Measurements from ENCODE around the gene KCNK17. TPM values are rescaled to one million over a fixed set of nuclear protein-coding genes. Genes with fewer than 3 reads are reported as not detected.

KCNK17 gene, protein sequence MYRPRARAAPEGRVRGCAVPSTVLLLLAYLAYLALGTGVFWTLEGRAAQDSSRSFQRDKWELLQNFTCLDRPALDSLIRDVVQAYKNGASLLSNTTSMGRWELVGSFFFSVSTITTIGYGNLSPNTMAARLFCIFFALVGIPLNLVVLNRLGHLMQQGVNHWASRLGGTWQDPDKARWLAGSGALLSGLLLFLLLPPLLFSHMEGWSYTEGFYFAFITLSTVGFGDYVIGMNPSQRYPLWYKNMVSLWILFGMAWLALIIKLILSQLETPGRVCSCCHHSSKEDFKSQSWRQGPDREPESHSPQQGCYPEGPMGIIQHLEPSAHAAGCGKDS
- not detected for polyA plus RNA-seq (ENCODE audit: insufficient read length)
- long read RNA-seq, donor 1, result 0 reads
- long read RNA-seq, donor 2, result 0 reads
- long read RNA-seq, donor 3, result 0 reads
- long read RNA-seq, donor 4, result 0 reads
- long read RNA-seq, donor 5, result 0 reads
- long read RNA-seq, donor 6, result 0 reads
- long read RNA-seq, donor 7, result 0 reads
- long read RNA-seq, donor 8, result 0 reads

DNA sequence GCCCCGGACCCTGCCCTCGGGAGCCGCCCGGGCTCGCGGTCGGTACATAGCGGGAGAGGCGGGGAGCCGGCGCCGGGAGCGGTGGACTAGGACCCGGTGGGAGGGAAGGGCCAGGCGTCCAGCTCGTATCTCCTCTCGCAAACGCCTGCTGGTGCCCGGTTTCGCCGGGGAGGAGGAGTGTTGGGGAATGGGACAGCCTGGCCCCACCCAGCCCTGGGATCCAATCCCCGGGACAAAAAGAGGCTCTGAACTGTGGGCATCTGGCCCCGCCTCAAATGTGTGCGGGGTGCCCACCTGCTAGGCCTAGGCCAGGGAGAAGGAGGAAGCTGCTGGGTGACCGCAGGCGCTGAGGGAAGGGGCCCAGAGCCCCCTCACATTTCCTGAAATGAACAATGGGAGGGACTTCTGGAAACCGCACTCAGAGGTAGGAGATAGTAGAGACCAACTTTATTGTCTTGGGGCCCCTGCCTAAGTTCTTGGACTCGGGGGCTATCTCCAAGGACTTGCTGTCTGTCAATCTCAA is at the start of gene KCNK17:
Gene KCNK17, minus strand, starts transcription at position 147 of the 523 bp plus-strand sequence. Its CDS starts 99 bp downstream, at position 48.
- DNase-seq, result no peak

DNA sequence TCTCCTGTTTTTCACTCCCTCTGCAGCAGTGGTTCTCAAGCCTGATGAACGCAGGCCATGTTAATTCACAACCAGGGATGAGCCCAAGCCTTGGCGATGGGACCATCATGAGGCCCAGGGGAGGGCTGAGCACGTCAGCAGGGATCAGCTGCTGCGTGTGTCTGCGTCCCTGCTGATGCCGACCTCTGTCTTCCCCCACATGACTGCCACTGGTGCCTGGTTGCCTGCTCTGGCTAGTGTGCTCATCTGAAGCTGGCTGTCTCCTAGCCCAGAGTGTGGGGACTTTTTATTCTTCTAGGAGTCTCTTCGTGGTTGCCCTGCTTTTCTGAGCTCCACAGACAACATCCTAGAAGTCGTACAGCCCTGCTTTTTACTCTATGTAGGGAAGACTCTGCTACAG is 49.1 kb upstream of the KCNK17 start:
- DNase-seq, result no peak

DNA sequence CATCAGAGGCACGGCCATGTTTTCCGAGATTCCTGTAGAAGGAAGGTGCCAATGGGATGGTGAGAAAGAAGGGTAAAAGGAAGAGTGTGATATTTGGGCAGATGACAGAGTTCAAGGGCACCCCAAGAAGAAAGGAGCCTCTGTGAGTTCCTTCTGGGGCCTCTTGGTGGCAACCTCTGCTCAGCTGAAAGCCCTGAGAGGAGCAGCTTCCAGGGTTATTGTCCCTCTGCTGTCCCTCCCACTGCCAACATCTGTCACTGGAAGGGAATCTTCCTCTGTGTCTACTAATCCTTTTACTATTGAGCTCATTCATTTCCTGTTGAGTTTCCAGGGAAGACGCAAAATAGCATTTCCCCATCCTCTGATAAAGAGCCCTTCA is 48.3 kb upstream of the KCNK17 start:
- DNase-seq, result no peak

DNA sequence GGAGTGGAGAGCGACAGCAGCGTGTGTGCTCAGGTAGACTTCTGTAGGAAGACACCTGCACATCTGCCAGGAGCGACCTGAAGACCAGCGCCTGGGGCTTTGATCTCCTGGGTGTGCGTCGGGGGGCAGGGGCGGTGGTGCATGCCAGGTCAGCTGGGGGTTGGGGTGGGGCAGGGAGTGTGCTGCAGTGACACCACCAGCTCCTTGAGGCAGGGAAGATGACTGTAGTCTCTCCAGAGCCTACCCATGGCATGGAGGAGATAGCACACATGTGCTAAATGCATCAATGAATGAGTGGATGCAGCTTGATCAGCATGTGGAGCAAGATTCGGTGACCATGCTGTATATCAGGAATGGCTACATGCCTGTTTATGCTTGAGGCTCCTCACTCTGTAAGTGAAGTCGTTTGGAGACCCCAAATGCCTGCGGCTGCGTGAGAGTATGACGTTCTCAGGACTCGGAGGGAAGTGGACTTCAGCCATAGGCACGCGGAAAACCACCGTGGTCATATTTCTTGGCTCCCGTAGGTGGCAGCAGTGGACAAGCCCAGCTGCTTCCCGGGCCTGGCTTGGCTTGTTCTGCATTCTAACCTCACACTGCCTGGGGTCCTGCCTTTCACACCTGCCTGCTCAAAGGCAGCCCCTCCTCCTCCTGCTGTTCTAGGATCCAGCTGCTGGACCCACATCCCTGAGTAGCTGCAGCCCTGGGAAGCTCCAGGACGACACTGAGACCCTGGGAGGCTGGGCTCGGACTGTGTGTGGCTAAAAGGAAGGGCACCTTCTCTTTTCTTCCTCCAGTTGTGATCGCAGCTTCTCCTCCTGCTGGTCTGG is 47.7 kb upstream of the KCNK17 start:
- DNase-seq, result peak; percentile 84

DNA sequence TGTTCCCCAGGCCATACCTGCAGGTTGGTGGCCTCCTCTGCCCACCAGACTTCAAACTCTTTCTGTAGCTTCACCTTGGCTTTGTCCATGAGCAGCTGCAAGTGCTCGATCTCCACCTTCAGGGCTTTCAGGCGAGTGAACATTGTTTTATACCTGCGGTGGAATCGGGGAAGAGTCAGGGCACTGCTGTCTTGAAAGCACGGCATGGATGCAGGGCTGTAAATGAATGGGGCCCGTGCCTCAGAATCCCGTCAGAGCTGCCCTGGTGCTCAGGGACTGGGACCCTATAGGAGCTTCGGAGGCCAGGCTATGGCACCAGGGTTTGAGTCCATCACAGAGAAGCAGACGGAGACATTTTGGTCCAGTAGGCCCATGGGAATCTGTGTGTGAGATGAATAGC is 46.2 kb upstream of the KCNK17 start:
- no peak for DNase-seq

DNA sequence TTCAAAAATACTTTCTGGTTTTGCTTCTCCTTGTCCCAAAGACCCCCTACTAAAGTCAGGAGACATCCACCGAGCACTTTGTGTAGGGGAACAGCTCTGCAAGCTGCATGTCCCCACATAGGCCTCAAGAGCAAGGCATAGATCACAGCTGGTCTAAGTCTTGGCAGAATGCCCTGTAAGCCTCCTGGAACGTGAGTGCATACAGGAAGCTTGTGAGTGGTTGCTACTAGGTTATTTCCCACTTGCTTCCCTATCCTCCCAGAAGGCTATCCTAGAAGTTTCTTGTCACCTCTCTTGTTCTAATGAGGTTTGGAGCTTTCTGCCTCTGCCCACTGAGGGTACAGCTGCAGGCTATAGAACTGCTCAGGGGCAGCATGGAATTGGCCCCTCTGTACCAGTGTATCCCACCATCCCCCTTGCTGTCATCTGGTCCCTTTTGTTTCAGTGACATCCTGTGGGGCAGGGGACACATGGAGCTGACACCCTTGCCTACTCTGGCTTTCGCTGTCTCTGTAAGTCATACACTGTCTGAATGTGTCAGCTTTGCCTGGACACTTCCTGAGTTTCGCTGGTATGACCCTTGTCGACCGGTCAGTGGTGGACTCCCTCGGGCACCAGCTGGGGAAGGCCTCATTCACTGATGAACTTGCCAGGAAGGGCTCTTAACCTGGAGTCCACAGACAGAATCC is 43.9 kb upstream of the KCNK17 start:
- DNase-seq, result no peak

DNA sequence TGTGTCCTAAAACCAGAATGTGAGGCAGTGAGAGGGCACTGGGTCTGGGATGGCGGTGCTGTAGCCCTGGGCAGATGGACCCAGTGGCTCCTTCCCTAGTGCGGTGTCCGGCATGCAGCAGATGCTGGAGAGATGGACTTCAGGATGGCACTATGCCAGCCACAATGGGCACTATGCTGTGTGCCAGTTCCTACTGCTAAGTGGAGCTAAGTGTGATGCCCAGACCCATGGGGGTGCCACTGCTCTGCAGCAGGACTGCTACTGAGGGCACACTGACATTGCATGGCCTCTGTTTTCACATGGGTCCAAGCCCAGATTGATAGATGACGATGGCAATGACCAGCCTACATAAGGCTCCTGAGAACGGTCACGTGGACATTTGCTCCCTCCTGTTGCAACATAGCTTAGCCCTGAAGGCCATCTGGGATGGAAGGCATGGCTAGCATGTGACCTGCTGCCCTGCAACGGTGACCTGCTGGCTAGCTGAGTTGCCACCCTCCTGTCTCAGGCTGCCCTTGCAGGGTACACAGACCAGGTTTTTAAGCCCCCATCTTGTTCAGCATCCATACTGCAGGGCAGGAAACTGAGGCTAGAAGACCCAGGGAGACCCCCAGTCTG is 39.6 kb upstream of the KCNK17 start:
- no peak for DNase-seq

DNA sequence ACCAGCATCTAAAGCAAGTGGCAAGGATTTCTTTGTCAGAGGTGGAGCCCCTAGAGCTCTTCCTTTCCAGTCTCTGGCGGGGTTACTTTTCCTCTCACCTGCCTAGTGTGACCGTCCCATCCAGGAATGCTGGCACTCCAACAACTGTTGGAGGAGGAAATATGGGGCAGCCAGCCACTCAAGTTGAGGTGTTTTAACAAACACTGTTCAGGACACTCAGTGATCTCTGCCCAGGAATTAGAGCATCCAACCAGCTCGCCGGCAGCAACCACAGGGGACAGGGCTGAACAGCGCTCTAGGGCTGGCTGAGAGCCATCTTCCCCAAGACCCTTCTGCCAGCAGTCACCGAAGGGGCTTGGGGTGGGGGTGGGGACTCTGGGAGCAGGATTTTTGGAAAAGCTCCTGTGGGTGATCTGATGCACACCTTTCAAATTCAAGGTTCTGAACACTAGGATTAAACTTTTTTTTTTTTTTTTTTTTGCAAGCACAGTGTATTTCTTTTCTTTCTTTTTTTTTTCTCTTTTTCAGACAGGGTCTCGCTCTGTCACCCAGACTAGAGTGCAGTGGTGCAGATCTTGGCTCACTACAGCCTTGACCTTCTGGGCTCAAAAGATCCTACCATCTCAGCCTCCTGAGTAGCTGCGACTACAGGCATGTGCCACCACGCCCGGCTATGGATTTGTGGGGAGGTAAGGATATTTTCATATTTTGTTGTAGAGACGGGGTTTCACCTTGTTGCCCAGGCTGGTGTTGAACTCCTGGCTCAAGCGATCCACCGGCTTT is 36.7 kb upstream of the KCNK17 start:
- no peak for DNase-seq

DNA sequence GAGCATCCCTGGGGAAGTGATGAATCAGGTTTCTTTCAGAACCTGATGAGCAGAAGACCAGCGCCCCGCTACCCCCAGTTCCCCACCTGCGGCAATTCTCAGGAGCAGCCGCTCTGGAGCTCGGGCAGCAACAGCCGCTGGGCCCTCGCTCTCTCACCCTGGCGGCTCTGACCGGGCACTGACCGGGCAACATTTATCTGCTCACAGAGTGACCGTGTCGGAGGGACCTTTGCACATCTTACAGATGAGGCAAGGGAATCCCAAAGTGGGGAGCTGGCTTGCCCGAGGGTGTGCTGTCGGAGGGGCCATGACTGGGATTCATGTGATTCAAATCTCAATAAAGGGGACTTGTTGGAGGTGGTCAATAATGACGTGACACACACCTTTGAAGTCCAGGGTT is 34.5 kb upstream of the KCNK17 start:
- no peak for DNase-seq

DNA sequence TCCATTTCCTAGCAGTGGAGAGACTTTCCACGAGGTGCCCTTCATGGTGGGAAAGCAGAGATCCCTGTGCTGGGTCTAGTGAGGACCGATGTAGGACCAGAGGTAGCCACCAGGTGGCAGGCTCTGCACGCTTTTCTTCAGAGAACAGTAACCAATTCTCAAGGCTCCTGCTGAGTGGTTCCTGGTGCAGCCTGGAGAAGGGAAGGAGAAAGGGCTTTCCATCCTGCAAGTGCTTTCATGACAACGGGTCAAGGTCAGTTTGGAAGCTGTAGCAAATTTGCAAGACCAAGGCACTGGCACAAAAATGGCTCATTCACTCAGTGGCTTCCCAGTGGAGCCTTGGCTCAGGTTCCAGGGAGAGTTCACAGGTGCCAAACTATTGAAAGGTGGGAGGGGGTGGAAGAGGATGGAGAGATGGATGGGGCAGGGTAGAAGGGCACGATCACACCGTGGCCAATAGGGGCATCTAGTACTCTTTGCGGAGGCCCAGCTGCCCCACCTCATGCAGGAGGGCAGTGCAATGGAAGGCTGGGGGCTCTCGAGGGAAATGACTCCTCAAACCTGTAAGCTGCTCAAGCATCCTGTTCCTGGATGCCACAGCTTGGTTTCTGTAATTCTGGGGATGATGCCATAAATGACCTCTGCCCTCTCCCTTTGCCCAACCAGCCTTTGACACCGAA is 33.8 kb upstream of the KCNK17 start:
- peak; percentile 64 for DNase-seq

DNA sequence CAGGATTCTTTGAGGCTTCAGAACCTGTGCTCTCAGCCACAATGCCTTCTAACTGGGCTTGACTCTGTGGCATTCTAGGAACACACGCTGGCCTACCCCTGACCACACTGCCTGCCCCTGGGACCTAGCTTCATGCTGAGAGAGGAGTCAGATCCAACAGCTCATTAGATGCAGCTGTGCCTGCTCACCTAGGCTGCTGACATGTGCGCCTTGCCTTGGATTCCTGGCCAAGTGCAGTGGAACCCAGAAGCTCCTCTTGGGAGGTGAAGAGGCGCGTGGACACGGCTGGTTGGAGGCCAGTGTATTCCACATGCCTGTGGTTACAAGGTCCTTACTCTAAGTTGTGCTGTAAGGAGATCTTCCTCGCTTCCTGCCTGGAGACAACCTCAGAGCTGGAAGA is 33.0 kb upstream of the KCNK17 start:
- DNase-seq, result no peak

DNA sequence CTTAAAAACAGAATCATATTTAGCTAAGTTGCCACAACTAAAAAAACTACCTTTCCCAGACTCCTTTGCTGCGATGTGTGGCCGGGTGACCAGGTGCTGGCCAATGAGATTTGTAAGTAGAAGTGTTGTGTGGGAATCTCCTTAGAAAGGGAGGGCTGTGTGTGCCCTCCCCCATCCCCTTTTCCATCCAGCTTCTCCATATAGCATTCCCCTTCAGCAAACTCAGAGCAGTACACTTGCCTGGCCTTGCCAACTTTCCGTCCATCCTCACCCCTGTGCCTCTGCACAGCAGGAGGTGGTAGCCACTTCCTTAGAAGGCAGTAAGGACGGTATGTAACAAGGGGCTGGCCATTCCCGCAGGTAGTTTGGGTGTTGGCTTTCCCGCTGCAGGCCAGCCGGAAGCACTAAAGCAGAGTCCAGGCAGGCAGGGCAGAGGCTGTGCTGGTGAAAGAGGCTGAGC is 30.6 kb upstream of the KCNK17 start:
- no peak for DNase-seq

DNA sequence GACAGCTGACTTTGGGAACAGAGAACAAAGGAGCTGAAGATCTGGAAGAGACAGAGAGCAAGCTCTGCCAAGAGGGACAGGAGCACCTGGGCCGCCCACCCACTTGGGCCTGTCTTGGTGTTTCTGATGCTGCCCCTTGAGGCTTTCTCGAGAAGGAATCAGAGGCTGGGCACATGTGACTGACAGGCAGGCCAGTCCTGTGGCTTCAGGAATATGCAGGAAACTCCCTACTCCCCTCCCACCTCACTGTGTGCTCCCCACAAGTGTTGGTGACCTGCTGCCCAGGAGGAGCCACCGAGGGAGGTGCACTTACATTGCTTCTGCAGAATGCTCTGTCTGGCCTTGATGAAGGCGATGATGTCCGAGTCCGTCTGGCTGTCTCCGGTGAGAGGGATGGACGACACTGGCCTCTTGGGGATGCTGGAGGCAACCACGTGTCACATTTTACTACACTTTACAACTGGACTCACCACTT is 29.2 kb upstream of the KCNK17 start:
- DNase-seq, result no peak

DNA sequence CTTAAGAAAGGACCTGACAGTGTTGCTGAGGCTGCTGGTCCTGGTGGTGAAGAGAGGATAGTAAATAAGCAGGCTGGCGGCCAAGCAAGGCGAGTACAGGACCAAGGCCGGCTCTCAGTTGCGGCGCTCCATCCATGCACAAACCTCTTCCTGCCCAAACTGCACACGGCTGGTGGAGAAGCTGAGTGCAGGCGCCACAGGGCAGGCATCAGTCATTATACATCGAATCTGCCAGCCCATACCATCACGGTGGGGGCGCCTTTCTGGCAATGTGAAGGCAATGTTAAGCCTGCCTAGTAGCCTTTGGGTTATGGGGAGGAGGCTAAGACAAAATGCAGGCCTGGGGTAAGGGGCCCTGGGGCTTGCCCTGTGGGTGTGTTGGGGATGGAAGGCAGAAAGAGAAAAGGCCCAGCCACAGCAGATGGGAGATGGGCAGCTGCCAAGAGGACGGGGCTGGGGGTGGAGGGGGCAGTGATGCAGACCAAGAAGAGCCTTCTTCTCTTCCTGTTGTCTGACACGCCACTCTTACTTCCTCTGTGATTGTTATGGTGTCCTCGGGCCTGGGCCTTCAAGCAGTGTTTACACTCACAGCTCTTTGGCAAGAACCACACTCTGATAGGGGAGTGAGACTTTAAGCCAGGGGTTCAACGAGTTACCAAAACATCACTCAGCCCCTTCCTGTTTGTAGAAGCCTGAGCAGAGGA is 28.6 kb upstream of the KCNK17 start:
- DNase-seq, result no peak

DNA sequence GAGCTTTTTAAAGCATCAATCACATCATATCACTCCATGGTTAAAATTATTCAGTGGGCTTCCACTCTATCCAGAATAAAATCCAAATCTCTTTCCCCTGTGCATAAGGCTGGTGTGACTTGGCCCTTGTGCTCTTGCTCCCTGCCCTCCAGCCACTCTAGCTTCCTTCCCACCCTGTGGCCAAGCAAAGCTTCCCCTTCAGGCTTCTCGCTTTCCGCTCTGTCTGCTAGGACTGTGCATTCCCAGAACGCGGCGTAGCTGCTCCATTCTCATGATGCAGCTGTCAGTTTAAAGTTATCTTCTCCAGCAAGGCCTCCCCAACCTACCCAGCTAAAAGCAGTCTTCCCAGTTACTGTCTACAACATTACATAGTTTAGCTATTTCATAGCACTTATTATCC is 27.7 kb upstream of the KCNK17 start:
- no peak for DNase-seq

DNA sequence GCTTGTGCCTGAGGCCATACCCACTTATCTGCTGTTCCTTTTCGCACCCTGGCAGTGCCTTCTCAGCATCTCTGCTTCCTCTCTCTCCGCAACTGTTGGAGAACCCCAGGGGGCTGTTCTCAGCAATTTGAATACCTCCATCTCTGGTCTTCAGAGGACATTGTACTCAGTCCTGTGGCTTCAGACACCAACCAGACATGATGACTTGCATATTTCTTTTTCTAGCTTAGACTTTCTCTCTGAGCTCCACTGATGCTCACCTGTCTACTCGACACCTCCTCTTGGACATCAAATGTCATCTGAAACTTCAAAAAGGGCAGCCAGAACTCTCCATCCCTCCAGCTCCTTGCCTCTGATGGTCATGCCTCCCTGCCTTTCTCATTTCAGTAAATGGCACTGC is 27.1 kb upstream of the KCNK17 start:
- no peak for DNase-seq

DNA sequence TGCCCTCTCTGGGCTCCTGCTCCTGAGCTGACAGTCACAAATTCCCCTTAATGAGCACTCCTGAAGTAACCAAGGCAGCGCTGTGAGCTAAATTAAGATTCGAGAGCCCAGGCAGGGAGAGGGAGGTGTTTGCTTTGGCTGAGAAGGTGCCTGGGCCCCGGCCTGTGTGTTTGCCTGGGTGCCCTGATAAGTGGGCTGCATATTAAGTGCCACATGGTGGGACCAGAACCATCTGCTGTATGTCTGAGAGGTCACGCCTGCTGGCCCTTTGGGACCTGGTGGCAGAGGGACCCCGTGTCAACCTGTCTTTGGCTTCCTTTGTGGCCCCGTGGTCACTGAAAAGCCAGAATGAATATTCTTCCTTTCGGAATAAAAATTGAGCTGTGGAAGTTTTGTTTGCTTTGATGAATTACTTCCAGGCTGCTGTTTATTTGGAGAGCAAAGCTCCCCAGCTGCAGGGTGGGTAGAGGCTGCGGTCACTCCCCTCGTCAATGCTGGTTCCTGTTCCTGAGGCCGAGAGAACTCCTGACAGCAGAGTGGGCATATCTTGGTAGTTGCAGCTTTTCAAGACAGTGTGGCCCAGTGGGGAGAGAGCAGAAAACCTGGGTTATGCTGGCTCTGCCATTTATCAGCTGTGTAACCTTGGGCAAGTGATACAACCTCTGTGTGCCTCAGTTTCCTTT is 25.8 kb upstream of the KCNK17 start:
- no peak for DNase-seq

DNA sequence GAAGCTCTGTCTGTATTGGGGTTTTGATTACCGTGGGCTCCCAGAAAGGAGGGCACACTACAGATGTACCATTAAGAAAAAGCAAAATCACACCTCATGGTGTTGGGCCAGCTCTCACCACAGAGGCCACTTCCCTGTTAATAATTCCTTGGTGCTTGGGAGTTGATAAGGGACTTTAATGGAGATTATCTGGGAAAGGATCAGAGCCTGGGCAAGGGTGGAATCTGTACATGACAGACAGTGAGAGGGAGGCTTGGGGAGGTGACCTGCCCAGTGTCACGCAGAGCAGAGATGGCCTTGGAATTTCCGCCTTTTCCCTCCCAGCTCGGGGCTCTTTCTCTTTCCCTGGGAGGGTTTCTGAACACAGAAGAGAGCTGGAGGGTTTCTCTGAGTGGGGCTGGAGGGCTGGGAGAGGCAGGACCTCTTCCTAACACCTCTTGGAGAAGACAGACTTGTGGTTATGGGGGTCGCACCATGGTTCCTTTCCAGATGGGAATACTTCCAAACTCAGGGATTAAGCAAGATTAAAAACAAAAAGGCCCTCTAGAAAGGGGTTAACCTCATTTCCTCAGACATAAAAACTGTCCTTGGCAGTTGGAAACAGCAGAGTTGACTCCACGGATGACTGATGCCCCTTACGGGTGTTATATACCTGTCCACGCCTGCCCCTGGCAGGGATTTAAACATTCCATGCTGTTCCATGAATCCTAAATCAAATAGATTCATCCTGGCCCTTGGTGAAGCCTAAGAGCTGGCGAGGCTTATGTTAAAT is 25.1 kb upstream of the KCNK17 start:
- no peak for DNase-seq

Data from left kidney (tissue), 8 donors.